Subcutaneous abdominal adipose tissue (tissue), 5 donors: Measurements from ENCODE around the gene AJM1.
"Not testable (repeated sequence)": the region's sequence is repeated elsewhere in the genome, so short reads cannot be mapped to it uniquely, and the experiment has no call there.

Experiments used
- H3K27ac ChIP-seq: one replicate; pipeline ENCODE4 v1.7.0; 2013; ENCODE audit warnings: low read depth, mild to moderate bottlenecking, inconsistent platforms, low read length, moderate library complexity
- H3K27me3 ChIP-seq, 5 donors: one replicate each; pipeline ENCODE4 v1.7.0; 2013; ENCODE audit warnings: low read length in 5 of 5, inconsistent platforms in 1 of 5; ENCODE audit not compliant: control insufficient read depth in 5 of 5, insufficient read depth in 4 of 5
- H3K36me3 ChIP-seq, 5 donors: one replicate each; pipeline ENCODE4 v1.7.0; 2013; ENCODE audit warnings: low read length in 5 of 5; ENCODE audit not compliant: control insufficient read depth in 5 of 5, insufficient read depth in 5 of 5
- H3K4me1 ChIP-seq, 5 donors: one replicate each; pipeline ENCODE4 v1.7.0; 2013; ENCODE audit warnings: low read length in 5 of 5, mild to moderate bottlenecking in 3 of 5, moderate library complexity in 1 of 5; ENCODE audit not compliant: control insufficient read depth in 5 of 5, insufficient read depth in 5 of 5
- H3K4me3 ChIP-seq, 5 donors: one replicate each; pipeline ENCODE4 v1.7.0; 2013; ENCODE audit warnings: low read length in 5 of 5, low read depth in 1 of 5
- H3K9ac ChIP-seq, 5 donors: one replicate each; pipeline ENCODE4 v1.7.0; 2013; ENCODE audit warnings: low read length in 5 of 5, mild to moderate bottlenecking in 4 of 5, moderate library complexity in 3 of 5
- H3K9me3 ChIP-seq, 5 donors: one replicate each; pipeline ENCODE4 v1.7.0; 2013; ENCODE audit warnings: low read length in 5 of 5; ENCODE audit not compliant: control insufficient read depth in 5 of 5
- donor health status: healthy.
- donor health status: healthy.
- donor health status: healthy.
- donor health status: healthy.
- donor health status: healthy.

The AJM1 gene

DNA sequence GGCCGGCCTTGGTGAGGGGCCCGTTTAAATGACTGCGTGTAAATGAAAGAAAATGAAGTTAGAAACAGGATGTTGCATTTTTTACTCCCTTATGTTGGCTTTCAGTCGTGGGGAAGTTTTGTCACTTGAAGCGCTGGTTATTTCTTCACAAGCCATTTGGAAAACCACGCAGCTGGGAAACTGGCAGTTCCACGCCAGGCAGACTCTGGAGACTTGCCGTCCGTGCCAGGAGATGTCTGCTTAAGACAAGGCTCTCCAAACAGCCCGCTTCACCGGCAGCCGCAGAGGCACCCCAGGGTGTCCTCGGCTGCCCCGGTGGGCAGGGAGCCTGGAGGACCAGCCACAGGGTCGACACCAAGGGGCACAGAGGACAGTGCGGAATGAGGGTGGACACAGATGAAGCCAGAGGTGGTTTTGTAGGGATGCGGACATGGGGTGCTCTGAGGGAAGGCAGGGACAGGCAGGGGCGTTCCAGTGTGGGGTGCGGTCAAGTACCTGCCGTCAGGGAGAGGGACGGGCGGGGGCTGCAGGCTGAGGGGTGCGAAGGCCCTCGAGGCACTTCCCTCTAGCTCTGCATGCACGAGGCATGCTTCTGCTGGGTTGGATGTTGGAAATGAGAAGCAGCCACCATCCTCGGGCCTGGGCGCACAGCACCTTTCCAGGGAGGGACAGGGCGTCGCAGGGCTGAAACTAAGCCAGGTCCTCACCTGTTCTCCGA lies 11.1 kb upstream of the AJM1 start:
- no peaks in the 10 kb centered on the region for H3K9me3 ChIP-seq
- no peak overlapping the region for H3K27ac ChIP-seq
- H3K4me1 ChIP-seq: no peaks in the 10 kb centered on the region
- H3K4me3 ChIP-seq: no peak overlapping the region
- no peak overlapping the region for H3K9ac ChIP-seq
- H3K27me3 ChIP-seq: no peaks in the 10 kb centered on the region
- peaks cover 0 to 81% (median 62%) of the 10 kb centered on the region in 5 donors for H3K36me3 ChIP-seq

GRCh38 chr9:136831720-136832104 lies 10.6 kb upstream of the AJM1 start:
- no peaks in the 10 kb centered on the region for H3K27me3 ChIP-seq
- H3K36me3 ChIP-seq: peaks cover 0 to 82% (median 61%) of the 10 kb centered on the region in 5 donors

DNA sequence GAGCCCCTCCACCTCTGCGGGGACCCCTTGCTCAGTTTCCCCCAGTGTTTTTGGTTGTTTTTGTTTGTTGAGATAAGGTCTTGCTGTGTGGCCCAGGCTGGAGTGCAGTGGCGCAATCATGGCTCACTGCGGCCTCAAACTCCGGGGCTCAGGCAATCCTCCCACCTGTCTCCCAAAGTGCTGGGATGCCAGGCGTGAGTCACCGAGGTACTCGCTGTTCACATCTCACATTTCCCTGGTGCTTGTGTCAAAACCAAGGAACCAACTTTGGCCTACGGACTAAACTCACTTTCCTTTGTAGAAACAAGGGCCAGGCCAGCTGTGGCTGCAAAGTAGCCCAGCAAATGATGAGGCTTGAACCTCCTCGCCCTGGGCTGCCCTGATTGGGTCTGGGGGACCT lies 9.7 kb upstream of the AJM1 start:
- no peak overlapping the region for H3K9ac ChIP-seq
- no peaks in the 10 kb centered on the region for H3K4me1 ChIP-seq
- no peak overlapping the region for H3K4me3 ChIP-seq
- H3K27me3 ChIP-seq: no peaks in the 10 kb centered on the region
- H3K27ac ChIP-seq: no peak overlapping the region
- no peaks in the 10 kb centered on the region for H3K9me3 ChIP-seq
- H3K36me3 ChIP-seq: peaks cover 0 to 75% (median 58%) of the 10 kb centered on the region in 5 donors

More at GRCh38 chr9:136831720-136832104, 10.6 kb upstream of the AJM1 start:
- Histone ChIP-seq H3K4me3 (no peak overlapping the region), H3K27ac (no peak overlapping the region), H3K9me3 (no peaks in the 10 kb centered on the region), H3K9ac (no peak overlapping the region), H3K4me1 (no peaks in the 10 kb centered on the region)

- H3K4me1 ChIP-seq, H3K9ac ChIP-seq, H3K27ac ChIP-seq, H3K9me3 ChIP-seq, H3K4me3 ChIP-seq, H3K27me3 ChIP-seq: not testable (repeated sequence)
- H3K36me3 ChIP-seq: peaks cover 0 to 75% (median 62%) of the 10 kb centered on the region in 5 donors
Measured at GRCh38 chr9:136833381-136834048, 8.8 kb upstream of the AJM1 start.

DNA sequence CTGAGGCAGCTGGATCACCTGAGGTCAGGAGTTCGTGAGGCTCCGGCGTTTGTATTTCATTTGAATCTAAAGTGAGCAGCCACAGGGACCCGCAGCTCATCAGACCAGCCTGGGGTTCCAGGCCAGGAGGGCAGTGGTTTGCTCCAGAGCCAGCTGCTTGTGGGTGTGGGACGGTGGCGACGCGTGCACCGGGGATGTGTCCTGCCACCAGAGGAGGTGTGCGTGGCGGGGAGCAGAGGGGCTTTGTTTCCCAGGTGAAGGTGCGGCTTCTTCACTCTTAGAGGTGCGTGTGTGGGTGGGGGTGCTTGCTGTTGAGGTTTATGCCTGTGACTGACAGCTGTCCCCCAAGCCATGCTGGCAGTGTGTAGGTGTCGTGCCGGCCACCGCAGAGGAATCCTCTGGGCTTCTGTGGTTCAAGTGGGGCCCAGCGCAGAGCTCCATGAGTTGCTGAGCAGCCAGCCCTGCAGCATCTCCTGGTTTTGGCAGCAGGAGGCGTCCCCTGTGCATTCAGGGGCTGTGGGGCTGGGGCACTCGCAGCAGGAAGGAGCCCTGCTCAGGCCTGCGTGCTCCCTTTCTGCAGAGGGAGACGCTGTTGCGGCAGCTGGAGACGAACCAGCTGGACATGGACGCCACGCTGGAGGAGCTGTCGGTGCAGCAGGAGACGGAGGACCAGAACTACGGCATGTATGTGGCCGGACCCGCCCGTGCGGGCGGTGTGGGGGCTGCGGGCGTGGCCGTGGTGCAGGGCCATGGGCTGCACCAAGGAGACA lies 6.9 kb upstream of the AJM1 start:
- no peak overlapping the region for H3K4me3 ChIP-seq
- no peaks in the 10 kb centered on the region for H3K27me3 ChIP-seq
- no peak overlapping the region for H3K27ac ChIP-seq
- H3K4me1 ChIP-seq: no peaks in the 10 kb centered on the region
- peaks cover 0 to 75% (median 56%) of the 10 kb centered on the region in 5 donors for H3K36me3 ChIP-seq
- no peaks in the 10 kb centered on the region for H3K9me3 ChIP-seq
- H3K9ac ChIP-seq: no peak overlapping the region

DNA sequence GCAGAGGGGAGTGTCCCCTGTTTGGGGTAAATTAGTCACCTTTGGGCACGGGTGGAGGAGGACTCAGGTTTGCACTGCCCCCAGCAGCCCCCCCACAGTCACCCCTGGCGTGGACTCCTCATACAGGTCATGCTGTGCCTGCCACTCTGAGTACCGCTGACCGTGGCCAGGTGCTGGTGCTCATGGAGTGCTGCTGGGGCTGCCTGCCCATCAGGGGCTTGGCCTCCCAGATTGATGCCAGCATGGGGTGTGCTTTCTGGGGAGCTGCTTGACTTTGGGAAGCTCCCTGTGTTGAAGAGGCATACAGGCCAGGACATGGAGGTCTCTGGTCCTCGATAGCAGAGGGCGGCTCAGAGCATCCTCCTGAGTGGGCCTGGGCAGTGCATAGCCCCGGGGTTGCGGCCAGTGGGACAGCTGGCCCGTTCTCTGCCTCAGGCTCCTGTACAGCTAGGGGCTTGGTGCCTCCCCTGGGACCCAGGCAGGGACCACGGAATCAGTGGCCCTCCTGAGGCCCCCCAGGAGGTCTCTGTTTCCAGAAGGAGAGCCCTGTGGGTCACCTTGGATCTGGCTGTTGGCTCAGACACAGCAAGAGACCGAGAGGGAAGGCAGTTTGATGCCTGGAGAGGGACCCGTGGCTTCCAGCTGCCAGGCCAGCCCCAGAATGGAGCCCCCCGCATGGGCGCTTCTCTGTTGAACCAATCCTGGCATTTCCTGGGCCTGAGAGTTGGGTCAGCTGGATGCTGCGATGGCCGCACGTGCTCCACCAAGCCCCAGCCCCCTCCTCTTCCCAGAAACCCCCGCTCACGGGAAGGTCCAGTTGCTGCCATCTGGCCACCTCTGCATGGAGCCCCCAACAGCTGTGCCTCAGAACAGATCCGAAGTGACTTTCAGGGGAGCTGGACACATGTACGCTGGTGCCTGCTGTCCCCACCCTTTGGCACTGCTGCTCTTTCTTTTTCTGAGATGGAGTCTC lies 6.1 kb upstream of the AJM1 start:
- Histone ChIP-seq H3K36me3 (peaks cover 0 to 68% (median 48%) of the 10 kb centered on the region in 5 donors), H3K4me1 (peaks cover 0 to 1% (median 0%) of the 10 kb centered on the region in 5 donors), H3K27ac (no peak overlapping the region), H3K9ac (no peak overlapping the region), H3K27me3 (no peaks in the 10 kb centered on the region), H3K4me3 (no peak overlapping the region), H3K9me3 (no peaks in the 10 kb centered on the region)

- H3K4me1 ChIP-seq: peaks cover 0 to 12% (median 9%) of the 10 kb centered on the region in 5 donors
- H3K9me3 ChIP-seq: no peaks in the 10 kb centered on the region
- no peak overlapping the region for H3K4me3 ChIP-seq
- no peaks in the 10 kb centered on the region for H3K27me3 ChIP-seq
- H3K9ac ChIP-seq: no peak overlapping the region
- H3K36me3 ChIP-seq: peaks cover 0 to 57% (median 37%) of the 10 kb centered on the region in 5 donors
- H3K27ac ChIP-seq: no peak overlapping the region
Measured at GRCh38 chr9:136837146-136837855, 5.0 kb upstream of the AJM1 start.

DNA sequence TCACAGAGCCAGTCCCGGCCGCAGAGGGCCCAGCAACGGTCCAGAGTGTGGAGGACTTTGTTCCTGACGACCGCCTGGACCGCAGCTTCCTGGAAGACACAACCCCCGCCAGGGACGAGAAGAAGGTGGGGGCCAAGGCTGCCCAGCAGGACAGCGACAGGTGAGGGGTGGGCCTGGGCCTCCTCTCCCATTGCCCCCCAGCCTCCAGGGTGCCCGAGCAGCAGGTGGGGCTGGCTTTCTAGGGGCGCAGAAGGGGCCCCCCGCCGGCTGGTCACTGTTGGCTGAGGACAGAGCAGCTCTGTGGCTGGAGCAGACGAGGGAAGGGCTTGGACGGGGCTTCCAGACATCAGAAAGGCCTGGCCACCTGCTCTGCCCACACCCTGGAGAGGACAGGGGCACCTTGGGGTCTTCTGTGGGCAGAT lies 4.4 kb upstream of the AJM1 start:
- H3K4me3 ChIP-seq, H3K9me3 ChIP-seq, H3K9ac ChIP-seq, H3K27ac ChIP-seq, H3K27me3 ChIP-seq: not testable (repeated sequence)
- peaks cover 0 to 52% (median 32%) of the 10 kb centered on the region in 5 donors for H3K36me3 ChIP-seq
- peaks cover 0 to 17% (median 13%) of the 10 kb centered on the region in 5 donors for H3K4me1 ChIP-seq
